GM23248 (cell line): ENCODE measurements around the gene NPM1.

Experiments
- EZH2 ChIP-seq: fragments of 200-600 bp; sonication (generic); IDR thresholded peaks from 2 replicates; pipeline ENCODE4 v1.6.1; 2018; ENCODE audit warnings: antibody characterized with exemption, mild to moderate bottlenecking; ENCODE audit not compliant: insufficient read depth, poor library complexity, severe bottlenecking
- EZH2phosphoT487 ChIP-seq: fragments of 200-600 bp; sonication (generic); IDR thresholded peaks from 2 replicates; pipeline ENCODE4 v1.6.1; 2018; ENCODE audit warnings: antibody characterized with exemption, moderate library complexity, mild to moderate bottlenecking, low read depth; ENCODE audit not compliant: insufficient read depth

GRCh38 chr5:171418316-171418981 is 30.8 kb downstream of the NPM1 start:
- TF ChIP-seq EZH2: no peak
- no peak for TF ChIP-seq EZH2phosphoT487
